HEK293 (cell line): ENCODE results near the gene FAM200C.

Source experiments
- CTCF ChIA-PET: fragments of 350-600 bp; formaldehyde crosslinking; extraction: SDS; loops from one replicate; lab custom pipeline; 2021; ENCODE audit warnings: antibody characterized with exemption; lab: Yijun Ruan, JAX
- POLR2A ChIA-PET: fragments of 300-600 bp; formaldehyde crosslinking; extraction: SDS; loops from one replicate; lab custom pipeline; 2020; ENCODE audit warnings: antibody characterized with exemption, inconsistent platforms; lab: Yijun Ruan, JAX
- H3K27ac ChIP-seq: fragments of 200-500 bp; sonication (Bioruptor generic); 2 replicates; pipeline ENCODE4 v1.5.1; 2014; ENCODE audit warnings: low read depth, low read length, control low read depth, inconsistent platforms; ENCODE audit errors: extremely low read depth
- H3K36me3 ChIP-seq, 2 experiments: fragments of 200-500 bp in 1 of 2; sonication (Bioruptor generic) in 1 of 2; 1 replicate in 1 of 2; 2 replicates in 1 of 2; pipeline ENCODE4 v1.5.1; 2014 to 2017; ENCODE audit warnings: inconsistent platforms in 2 of 2, low read length in 2 of 2; ENCODE audit not compliant: control insufficient read depth in 2 of 2, insufficient read depth in 1 of 2
- H3K4me1 ChIP-seq: fragments of 200-500 bp; sonication (Bioruptor generic); 2 replicates; pipeline ENCODE4 v1.5.1; 2014; ENCODE audit warnings: mild to moderate bottlenecking, low read length, inconsistent platforms; ENCODE audit not compliant: control insufficient read depth, insufficient read depth
- H3K4me3 ChIP-seq: 2 replicates; pipeline ENCODE4 v1.5.1; 2011; ENCODE audit warnings: low read depth, mild to moderate bottlenecking, control low read depth, low read length, moderate library complexity
- H3K9me3 ChIP-seq: fragments of 200-500 bp; sonication (Bioruptor generic); 2 replicates; pipeline ENCODE4 v1.5.1; 2014; ENCODE audit warnings: low read depth, low read length, inconsistent platforms; ENCODE audit not compliant: control insufficient read depth, insufficient read depth
- EGR2 ChIP-seq: fragments of 450-650 bp; formaldehyde crosslinking; IDR thresholded peaks from 2 replicates; pipeline ENCODE4 v1.5.1; 2016; ENCODE audit warnings: low read depth, missing biosample characterization, missing genetic modification characterization
- GLI4 ChIP-seq: fragments of 450-650 bp; formaldehyde crosslinking; IDR thresholded peaks from 2 replicates; pipeline ENCODE4 v1.5.1; 2016; ENCODE audit warnings: missing biosample characterization, missing genetic modification characterization
- OVOL3 ChIP-seq: fragments of 450-650 bp; formaldehyde crosslinking; IDR thresholded peaks from 2 replicates; pipeline ENCODE4 v1.5.1; 2016; ENCODE audit warnings: missing biosample characterization, missing genetic modification characterization
- SALL2 ChIP-seq: fragments of 450-650 bp; formaldehyde crosslinking; IDR thresholded peaks from 2 replicates; pipeline ENCODE4 v1.5.0; 2017; ENCODE audit warnings: missing biosample characterization, mild to moderate bottlenecking, missing genetic modification characterization, borderline replicate concordance
- SETDB1 ChIP-seq: IDR thresholded peaks from one replicate; pipeline ENCODE4 v1.6.1; 2017; ENCODE audit warnings: mild to moderate bottlenecking, low read length, moderate library complexity, mixed read lengths; ENCODE audit not compliant: insufficient read length
- TCF7L2 ChIP-seq: IDR thresholded peaks from 2 replicates; pipeline ENCODE4 v1.6.1; 2011; ENCODE audit warnings: low read depth, mild to moderate bottlenecking, inconsistent platforms, low read length, moderate library complexity, borderline replicate concordance
- ZBTB1 ChIP-seq: fragments of 450-650 bp; formaldehyde crosslinking; IDR thresholded peaks from 2 replicates; pipeline ENCODE4 v1.5.1; 2016; ENCODE audit warnings: missing biosample characterization, missing genetic modification characterization
- ZFP41 ChIP-seq: fragments of 450-650 bp; formaldehyde crosslinking; IDR thresholded peaks from 2 replicates; pipeline ENCODE4 v1.5.1; 2016; ENCODE audit warnings: missing biosample characterization, missing genetic modification characterization, borderline replicate concordance
- ZIC2 ChIP-seq: fragments of 450-650 bp; formaldehyde crosslinking; IDR thresholded peaks from 2 replicates; pipeline ENCODE4 v1.5.1; 2016; ENCODE audit warnings: missing biosample characterization, missing genetic modification characterization
- ZNF175 ChIP-seq: fragments of 450-650 bp; formaldehyde crosslinking; IDR thresholded peaks from 2 replicates; pipeline ENCODE4 v1.5.1; 2016; ENCODE audit warnings: missing biosample characterization, missing genetic modification characterization
- ZNF2 ChIP-seq: fragments of 450-650 bp; formaldehyde crosslinking; IDR thresholded peaks from 2 replicates; pipeline ENCODE4 v1.5.1; 2016; ENCODE audit warnings: missing biosample characterization, missing genetic modification characterization
- ZNF211 ChIP-seq: fragments of 450-650 bp; formaldehyde crosslinking; IDR thresholded peaks from 2 replicates; pipeline ENCODE4 v1.5.1; 2016; ENCODE audit warnings: low read depth, missing biosample characterization, missing genetic modification characterization
- ZNF23 ChIP-seq: fragments of 450-650 bp; formaldehyde crosslinking; IDR thresholded peaks from 2 replicates; pipeline ENCODE4 v1.5.1; 2016; ENCODE audit warnings: missing biosample characterization, missing genetic modification characterization, borderline replicate concordance
- ZNF501 ChIP-seq: fragments of 450-650 bp; formaldehyde crosslinking; IDR thresholded peaks from 2 replicates; pipeline ENCODE4 v1.5.1; 2016; ENCODE audit warnings: missing biosample characterization, missing genetic modification characterization
- ZNF510 ChIP-seq: fragments of 450-650 bp; formaldehyde crosslinking; IDR thresholded peaks from 2 replicates; pipeline ENCODE4 v1.5.1; 2018; ENCODE audit warnings: mild to moderate bottlenecking, missing genetic modification characterization, missing biosample characterization; ENCODE audit not compliant: insufficient replicate concordance
- ZNF544 ChIP-seq: fragments of 450-650 bp; formaldehyde crosslinking; IDR thresholded peaks from 2 replicates; pipeline ENCODE4 v1.5.0; 2017; ENCODE audit warnings: missing biosample characterization, missing genetic modification characterization
- ZNF549 ChIP-seq: fragments of 450-650 bp; IDR thresholded peaks from 2 replicates; pipeline ENCODE4 v1.5.1; 2018; ENCODE audit warnings: missing biosample characterization, missing genetic modification characterization, mild to moderate bottlenecking, inconsistent platforms, moderate library complexity
- ZNF677 ChIP-seq: fragments of 450-650 bp; IDR thresholded peaks from 2 replicates; pipeline ENCODE4 v1.5.0; 2018; ENCODE audit warnings: missing biosample characterization, mild to moderate bottlenecking, missing genetic modification characterization, moderate library complexity
- ZNF76 ChIP-seq: fragments of 450-650 bp; formaldehyde crosslinking; IDR thresholded peaks from 2 replicates; pipeline ENCODE4; 2016; ENCODE audit warnings: low read depth, missing biosample characterization, missing genetic modification characterization, borderline replicate concordance
- ZNF776 ChIP-seq: fragments of 450-650 bp; formaldehyde crosslinking; IDR thresholded peaks from 2 replicates; pipeline ENCODE4 v1.5.0; 2017; ENCODE audit warnings: missing biosample characterization, missing genetic modification characterization, borderline replicate concordance
- ZNF830 ChIP-seq: fragments of 450-650 bp; IDR thresholded peaks from 2 replicates; pipeline ENCODE4 v1.5.0; 2018; ENCODE audit warnings: missing biosample characterization, missing genetic modification characterization, low read depth, mild to moderate bottlenecking, moderate library complexity
- TF ChIP-seq, protein P1 (sequence below): fragments of 450-650 bp; formaldehyde crosslinking; IDR thresholded peaks from 2 replicates; pipeline ENCODE4 v1.5.1; 2016; ENCODE audit warnings: missing biosample characterization, missing genetic modification characterization, borderline replicate concordance
- TF ChIP-seq, protein P2 (sequence below): fragments of 450-650 bp; formaldehyde crosslinking; optimal IDR thresholded peaks from 2 replicates; pipeline ENCODE3; 2016; ENCODE audit warnings: missing biosample characterization, mild to moderate bottlenecking, missing genetic modification characterization
- TF ChIP-seq, protein P3 (sequence below): fragments of 450-650 bp; formaldehyde crosslinking; IDR thresholded peaks from 2 replicates; pipeline ENCODE4 v1.5.1; 2016; ENCODE audit warnings: missing biosample characterization, missing genetic modification characterization
- TF ChIP-seq, protein P4 (sequence below): fragments of 450-650 bp; formaldehyde crosslinking; IDR thresholded peaks from 2 replicates; pipeline ENCODE4 v1.5.1; 2016; ENCODE audit warnings: missing biosample characterization, missing genetic modification characterization
- TF ChIP-seq, protein P5 (sequence below): fragments of 450-650 bp; formaldehyde crosslinking; IDR thresholded peaks from 2 replicates; pipeline ENCODE4 v1.5.1; 2017; ENCODE audit warnings: missing biosample characterization, missing genetic modification characterization

The FAM200C gene

DNA sequence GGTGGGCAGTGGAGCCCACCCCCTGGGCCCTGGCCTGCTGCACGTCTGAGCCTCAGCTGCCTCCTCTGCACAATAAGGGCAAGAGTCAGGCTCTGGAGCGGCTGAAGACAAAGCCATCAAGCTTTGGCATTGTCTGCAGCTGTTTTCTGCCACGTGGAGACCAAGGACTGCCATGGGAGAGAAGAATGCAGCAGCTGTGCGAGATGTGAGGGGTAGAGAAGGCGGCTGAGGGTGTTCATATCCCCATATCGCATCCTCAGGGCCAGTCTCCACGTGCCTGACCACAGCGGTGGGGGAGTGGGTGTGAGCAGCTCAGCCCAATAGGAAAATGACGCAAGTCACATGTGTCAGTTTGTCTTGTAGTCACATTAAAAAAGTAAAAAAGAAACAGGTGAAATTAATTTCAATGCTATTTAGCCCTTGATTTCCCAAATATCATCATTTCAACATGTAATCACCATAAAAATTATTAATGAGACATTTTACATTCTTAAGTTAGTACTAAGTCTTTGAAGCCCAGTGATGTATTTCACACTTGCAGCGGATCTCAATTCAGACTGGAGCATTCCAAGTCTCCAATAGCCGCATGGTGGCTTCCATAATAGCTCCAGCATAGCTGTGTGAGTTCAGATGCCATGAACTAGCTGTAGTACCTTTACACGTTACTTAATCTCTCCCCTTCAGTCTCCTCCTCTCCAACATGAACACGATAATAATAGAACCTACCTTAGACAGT lies 36.0 kb downstream of the FAM200C start (continued):
- TF ChIP-seq, protein P1, sequence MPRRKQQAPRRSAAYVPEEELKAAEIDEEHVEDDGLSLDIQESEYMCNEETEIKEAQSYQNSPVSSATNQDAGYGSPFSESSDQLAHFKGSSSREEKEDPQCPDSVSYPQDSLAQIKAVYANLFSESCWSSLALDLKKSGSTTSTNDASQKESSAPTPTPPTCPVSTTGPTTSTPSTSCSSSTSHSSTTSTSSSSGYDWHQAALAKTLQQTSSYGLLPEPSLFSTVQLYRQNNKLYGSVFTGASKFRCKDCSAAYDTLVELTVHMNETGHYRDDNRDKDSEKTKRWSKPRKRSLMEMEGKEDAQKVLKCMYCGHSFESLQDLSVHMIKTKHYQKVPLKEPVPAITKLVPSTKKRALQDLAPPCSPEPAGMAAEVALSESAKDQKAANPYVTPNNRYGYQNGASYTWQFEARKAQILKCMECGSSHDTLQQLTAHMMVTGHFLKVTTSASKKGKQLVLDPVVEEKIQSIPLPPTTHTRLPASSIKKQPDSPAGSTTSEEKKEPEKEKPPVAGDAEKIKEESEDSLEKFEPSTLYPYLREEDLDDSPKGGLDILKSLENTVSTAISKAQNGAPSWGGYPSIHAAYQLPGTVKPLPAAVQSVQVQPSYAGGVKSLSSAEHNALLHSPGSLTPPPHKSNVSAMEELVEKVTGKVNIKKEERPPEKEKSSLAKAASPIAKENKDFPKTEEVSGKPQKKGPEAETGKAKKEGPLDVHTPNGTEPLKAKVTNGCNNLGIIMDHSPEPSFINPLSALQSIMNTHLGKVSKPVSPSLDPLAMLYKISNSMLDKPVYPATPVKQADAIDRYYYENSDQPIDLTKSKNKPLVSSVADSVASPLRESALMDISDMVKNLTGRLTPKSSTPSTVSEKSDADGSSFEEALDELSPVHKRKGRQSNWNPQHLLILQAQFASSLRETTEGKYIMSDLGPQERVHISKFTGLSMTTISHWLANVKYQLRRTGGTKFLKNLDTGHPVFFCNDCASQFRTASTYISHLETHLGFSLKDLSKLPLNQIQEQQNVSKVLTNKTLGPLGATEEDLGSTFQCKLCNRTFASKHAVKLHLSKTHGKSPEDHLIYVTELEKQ (tag by site-specific recombination) = no peak
- no peak for TF ChIP-seq OVOL3 (tag by site-specific recombination)
- TF ChIP-seq ZNF830 (tag by site-specific recombination) = no peak
- TF ChIP-seq ZNF2 (tag by site-specific recombination) = no peak
- TF ChIP-seq, protein P2, sequence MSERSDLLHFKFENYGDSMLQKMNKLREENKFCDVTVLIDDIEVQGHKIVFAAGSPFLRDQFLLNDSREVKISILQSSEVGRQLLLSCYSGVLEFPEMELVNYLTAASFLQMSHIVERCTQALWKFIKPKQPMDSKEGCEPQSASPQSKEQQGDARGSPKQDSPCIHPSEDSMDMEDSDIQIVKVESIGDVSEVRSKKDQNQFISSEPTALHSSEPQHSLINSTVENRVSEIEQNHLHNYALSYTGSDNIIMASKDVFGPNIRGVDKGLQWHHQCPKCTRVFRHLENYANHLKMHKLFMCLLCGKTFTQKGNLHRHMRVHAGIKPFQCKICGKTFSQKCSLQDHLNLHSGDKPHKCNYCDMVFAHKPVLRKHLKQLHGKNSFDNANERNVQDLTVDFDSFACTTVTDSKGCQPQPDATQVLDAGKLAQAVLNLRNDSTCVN (tag by site-specific recombination) = no peak
- TF ChIP-seq ZNF23 = no peak
- TF ChIP-seq ZNF76 (tag by site-specific recombination) = no peak
- no peak for TF ChIP-seq EGR2

DNA sequence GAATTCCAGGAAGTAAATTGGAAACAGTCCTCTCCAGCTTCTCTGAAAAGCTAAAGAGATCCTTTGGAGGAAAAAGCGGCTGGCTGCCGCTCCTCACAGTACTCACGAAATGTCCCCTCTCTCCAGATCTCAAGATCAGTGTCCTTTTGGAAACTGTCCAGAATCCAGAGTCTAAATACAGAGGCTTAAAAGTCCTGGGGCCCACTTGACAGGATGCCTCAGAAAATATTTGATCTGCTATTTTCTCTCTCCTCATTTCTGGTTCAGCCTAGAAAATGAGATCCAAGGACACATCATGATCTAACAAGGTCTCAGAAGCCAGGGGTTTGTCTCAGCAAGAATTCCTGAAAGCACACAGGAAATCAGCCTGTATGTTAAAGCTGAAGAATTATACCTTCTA lies 36.6 kb downstream of the FAM200C start:
- Histone ChIP-seq H3K9me3 (no peaks in the 10 kb centered on the region), H3K4me1 (no peaks in the 10 kb centered on the region), H3K4me3 (no peak overlapping the region), H3K36me3 (no peaks in the 10 kb centered on the region), H3K27ac (no peak overlapping the region)
- no peak for TF ChIP-seq SALL2
- TF ChIP-seq ZNF175 (tag by site-specific recombination) = no peak
- no peak for TF ChIP-seq ZNF544 (tag by site-specific recombination)
- TF ChIP-seq ZFP41 = no peak
- no peak for TF ChIP-seq TCF7L2
- no peak for TF ChIP-seq ZNF510 (tag by site-specific recombination)
- TF ChIP-seq, protein P3, sequence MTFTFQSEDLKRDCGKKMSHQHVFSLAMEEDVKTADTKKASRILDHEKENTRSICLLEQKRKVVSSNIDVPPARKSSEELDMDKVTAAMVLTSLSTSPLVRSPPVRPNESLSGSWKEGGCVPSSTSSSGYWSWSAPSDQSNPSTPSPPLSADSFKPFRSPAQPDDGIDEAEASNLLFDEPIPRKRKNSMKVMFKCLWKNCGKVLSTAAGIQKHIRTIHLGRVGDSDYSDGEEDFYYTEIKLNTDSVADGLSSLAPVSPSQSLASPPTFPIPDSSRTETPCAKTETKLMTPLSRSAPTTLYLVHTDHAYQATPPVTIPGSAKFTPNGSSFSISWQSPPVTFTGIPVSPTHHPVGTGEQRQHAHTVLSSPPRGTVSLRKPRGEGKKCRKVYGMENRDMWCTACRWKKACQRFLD (tag by site-specific recombination) = no peak
- no peak for TF ChIP-seq ZNF211 (tag by site-specific recombination)
- TF ChIP-seq ZNF549 = no peak
- no peak for TF ChIP-seq SETDB1
- TF ChIP-seq, protein P4, sequence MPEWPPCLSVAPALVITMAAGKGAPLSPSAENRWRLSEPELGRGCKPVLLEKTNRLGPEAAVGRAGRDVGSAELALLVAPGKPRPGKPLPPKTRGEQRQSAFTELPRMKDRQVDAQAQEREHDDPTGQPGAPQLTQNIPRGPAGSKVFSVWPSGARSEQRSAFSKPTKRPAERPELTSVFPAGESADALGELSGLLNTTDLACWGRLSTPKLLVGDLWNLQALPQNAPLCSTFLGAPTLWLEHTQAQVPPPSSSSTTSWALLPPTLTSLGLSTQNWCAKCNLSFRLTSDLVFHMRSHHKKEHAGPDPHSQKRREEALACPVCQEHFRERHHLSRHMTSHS (tag by site-specific recombination) = no peak
- no peak for TF ChIP-seq ZNF677 (tag by site-specific recombination)
- TF ChIP-seq ZNF776 (tag by site-specific recombination) = no peak
- TF ChIP-seq ZBTB1 = no peak
- TF ChIP-seq ZIC2 (tag by site-specific recombination) = no peak
- TF ChIP-seq ZNF76 (tag by site-specific recombination) = no peak
- TF ChIP-seq, protein P5, sequence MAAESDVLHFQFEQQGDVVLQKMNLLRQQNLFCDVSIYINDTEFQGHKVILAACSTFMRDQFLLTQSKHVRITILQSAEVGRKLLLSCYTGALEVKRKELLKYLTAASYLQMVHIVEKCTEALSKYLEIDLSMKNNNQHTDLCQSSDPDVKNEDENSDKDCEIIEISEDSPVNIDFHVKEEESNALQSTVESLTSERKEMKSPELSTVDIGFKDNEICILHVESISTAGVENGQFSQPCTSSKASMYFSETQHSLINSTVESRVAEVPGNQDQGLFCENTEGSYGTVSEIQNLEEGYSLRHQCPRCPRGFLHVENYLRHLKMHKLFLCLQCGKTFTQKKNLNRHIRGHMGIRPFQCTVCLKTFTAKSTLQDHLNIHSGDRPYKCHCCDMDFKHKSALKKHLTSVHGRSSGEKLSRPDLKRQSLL (tag by site-specific recombination) = no peak
- no peak for TF ChIP-seq OVOL3 (tag by site-specific recombination)
- no peak for TF ChIP-seq ZNF501 (tag by site-specific recombination)
- no peak for TF ChIP-seq GLI4 (tag by site-specific recombination)
- CTCF ChIA-PET = interaction anchor here (0.6 kb wide), 1 partner anchor 241 kb away, joined by 3 read pairs; no protein-coding TSS in a partner anchor
- POLR2A ChIA-PET = no interaction called here
